Measurements from ENCODE around the gene BEND6.

Gene BEND6

DNA sequence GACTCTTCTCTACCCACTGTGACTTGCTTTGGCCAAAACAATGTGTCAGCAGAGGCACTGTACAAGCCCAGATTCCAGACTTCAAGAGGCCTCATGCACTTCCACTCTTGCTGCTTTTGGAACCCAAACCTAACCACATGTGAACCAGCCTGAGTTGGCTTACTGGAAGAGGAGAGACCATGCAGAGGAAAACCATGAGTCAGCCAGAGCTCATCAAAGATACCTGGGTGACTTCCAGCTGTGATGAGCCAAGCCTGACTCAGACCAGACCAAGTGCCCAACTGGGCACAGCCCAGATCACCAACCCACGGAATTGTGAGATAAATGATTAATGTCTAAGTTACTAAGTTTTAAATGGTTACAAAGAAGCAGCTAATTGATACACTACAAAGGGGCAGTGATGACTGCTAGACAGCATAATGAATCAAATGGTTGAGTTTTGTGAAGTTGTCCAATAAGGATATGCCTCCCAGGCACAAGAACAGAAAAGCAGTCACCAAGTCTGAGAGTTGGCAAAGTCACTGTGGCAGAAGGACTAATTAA lies 16.2 kb upstream of the BEND6 start:
- TF ChIP-seq HDGF (IDR thresholded peaks at IDR 0.05; ENCODE audit: borderline replicate concordance) (no peak), ZNF384 (IDR thresholded peaks at IDR 0.05) (no peak), ELF4 (IDR thresholded peaks at IDR 0.05) (no peak), L3MBTL2 (conservative IDR thresholded peaks at IDR 0.05) (no peak)
- TF ChIP-seq, protein P1, sequence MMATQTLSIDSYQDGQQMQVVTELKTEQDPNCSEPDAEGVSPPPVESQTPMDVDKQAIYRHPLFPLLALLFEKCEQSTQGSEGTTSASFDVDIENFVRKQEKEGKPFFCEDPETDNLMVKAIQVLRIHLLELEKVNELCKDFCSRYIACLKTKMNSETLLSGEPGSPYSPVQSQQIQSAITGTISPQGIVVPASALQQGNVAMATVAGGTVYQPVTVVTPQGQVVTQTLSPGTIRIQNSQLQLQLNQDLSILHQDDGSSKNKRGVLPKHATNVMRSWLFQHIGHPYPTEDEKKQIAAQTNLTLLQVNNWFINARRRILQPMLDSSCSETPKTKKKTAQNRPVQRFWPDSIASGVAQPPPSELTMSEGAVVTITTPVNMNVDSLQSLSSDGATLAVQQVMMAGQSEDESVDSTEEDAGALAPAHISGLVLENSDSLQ (IDR thresholded peaks at IDR 0.05): no peak
- no peak for DNase-seq (ENCODE audit: extremely low spot score)
- POLR2A ChIA-PET: no interaction called here
- CTCF ChIA-PET: interaction anchor here (1.5 kb wide), 1 partner anchor 10 kb away, joined by 5 read pairs; no protein-coding TSS in a partner anchor

DNA sequence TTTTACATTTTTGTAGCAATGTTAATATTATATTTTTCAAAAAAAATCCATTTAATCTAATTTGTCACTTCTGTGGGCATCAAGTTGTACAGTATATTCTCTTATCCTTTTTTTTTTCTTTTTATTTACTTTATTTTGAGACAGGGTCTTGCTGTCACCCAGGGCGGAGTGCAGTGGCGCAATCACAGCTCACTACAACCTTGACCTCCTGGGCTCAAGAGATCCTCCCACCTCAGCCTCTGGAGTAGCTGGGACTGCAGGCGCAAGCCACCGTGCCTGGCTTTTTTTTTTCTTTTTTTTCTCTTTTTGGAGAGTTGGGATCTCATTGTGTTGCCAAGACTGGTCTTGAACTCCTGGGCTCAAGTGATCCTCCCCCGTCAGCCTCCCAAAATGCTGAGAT lies 14.4 kb upstream of the BEND6 start:
- no peak for DNase-seq (ENCODE audit: extremely low spot score)
- ChIA-PET POLR2A (no interaction called here), CTCF (no interaction called here)
- TF ChIP-seq LEF1 (IDR thresholded peaks at IDR 0.05; ENCODE audit: borderline replicate concordance): no peak
- no peak for TF ChIP-seq HDGF (IDR thresholded peaks at IDR 0.05; ENCODE audit: borderline replicate concordance)
- TF ChIP-seq SUZ12 (IDR thresholded peaks at IDR 0.05): no peak
- TF ChIP-seq SP1 (IDR thresholded peaks at IDR 0.05): no peak
- no peak for TF ChIP-seq ZNF384 (IDR thresholded peaks at IDR 0.05)
- TF ChIP-seq FOXM1 (IDR thresholded peaks at IDR 0.05; ENCODE audit: borderline replicate concordance): no peak
- TF ChIP-seq BHLHE40 (IDR thresholded peaks at IDR 0.05; ENCODE audit: borderline replicate concordance): no peak
- no peak for TF ChIP-seq NFRKB (IDR thresholded peaks at IDR 0.05)
- no peak for TF ChIP-seq FOXA1 (IDR thresholded peaks at IDR 0.05)
- TF ChIP-seq CTBP1 (IDR thresholded peaks at IDR 0.05; ENCODE audit: borderline replicate concordance): no peak
- TF ChIP-seq ELF4 (IDR thresholded peaks at IDR 0.05): no peak
- TF ChIP-seq TARDBP (IDR thresholded peaks at IDR 0.05): no peak
- TF ChIP-seq L3MBTL2 (conservative IDR thresholded peaks at IDR 0.05): no peak
- TF ChIP-seq, protein P1 (IDR thresholded peaks at IDR 0.05): no peak
- no peak for TF ChIP-seq FOXK2 (IDR thresholded peaks at IDR 0.05)
- TF ChIP-seq ARNT (IDR thresholded peaks at IDR 0.05): no peak

DNA sequence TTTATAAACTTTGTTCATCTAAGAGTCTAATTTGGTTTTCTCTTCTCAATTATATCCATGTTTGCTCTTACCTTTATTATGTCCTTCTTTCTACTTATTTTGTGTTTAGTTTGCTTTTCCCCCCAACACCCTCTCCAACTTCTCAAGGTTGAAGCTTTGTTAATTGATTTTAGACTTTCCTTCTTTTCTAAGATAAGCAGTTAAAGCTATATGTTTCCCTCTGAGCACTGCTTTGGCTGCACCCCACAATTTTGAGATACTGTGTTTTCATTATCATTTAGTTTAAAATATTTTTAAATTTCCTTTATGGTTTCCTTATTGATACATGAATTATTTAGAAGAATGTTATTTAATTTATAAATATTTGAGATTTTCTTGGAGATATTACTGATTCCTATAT lies 13.9 kb upstream of the BEND6 start:
- no peak for DNase-seq (ENCODE audit: extremely low spot score)
- TF ChIP-seq FOXA1 (IDR thresholded peaks at IDR 0.05) (no peak), L3MBTL2 (conservative IDR thresholded peaks at IDR 0.05) (no peak), FOXM1 (IDR thresholded peaks at IDR 0.05; ENCODE audit: borderline replicate concordance) (no peak), HDGF (IDR thresholded peaks at IDR 0.05; ENCODE audit: borderline replicate concordance) (no peak), LEF1 (IDR thresholded peaks at IDR 0.05; ENCODE audit: borderline replicate concordance) (no peak), ZNF384 (IDR thresholded peaks at IDR 0.05) (no peak), SP1 (IDR thresholded peaks at IDR 0.05) (no peak), BHLHE40 (IDR thresholded peaks at IDR 0.05; ENCODE audit: borderline replicate concordance) (no peak), CTBP1 (IDR thresholded peaks at IDR 0.05; ENCODE audit: borderline replicate concordance) (no peak), NFRKB (IDR thresholded peaks at IDR 0.05) (no peak), FOXK2 (IDR thresholded peaks at IDR 0.05) (no peak), SUZ12 (IDR thresholded peaks at IDR 0.05) (no peak)
- TF ChIP-seq, protein P1 (IDR thresholded peaks at IDR 0.05): no peak
- ChIA-PET CTCF (no interaction called here), POLR2A (no interaction called here)

DNA sequence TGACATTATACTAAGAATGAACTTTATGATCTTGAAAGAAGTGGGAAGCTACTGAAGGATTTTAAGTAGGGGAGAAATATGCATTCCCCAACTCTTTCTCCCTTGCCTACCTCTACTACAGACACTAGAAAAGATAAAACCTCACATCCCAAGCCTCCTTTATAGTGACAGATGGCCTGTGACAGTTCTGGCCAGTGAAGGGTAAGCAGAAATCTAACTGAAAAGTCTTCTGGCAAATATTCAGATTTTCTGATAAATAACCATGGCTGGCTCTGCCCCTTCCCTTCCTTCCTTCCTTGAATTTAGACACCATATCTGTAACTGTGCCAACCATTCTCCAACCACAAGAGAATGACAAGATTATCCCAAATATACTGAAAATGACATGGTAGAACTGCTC lies 10.2 kb upstream of the BEND6 start:
- no peak for TF ChIP-seq LEF1 (IDR thresholded peaks at IDR 0.05; ENCODE audit: borderline replicate concordance)
- no peak for TF ChIP-seq SUZ12 (IDR thresholded peaks at IDR 0.05)
- no peak for TF ChIP-seq L3MBTL2 (conservative IDR thresholded peaks at IDR 0.05)
- TF ChIP-seq BHLHE40 (IDR thresholded peaks at IDR 0.05; ENCODE audit: borderline replicate concordance): no peak
- no peak for TF ChIP-seq FOXA1 (IDR thresholded peaks at IDR 0.05)
- TF ChIP-seq, protein P1 (IDR thresholded peaks at IDR 0.05): no peak
- TF ChIP-seq ELF4 (IDR thresholded peaks at IDR 0.05): no peak
- no peak for TF ChIP-seq NFRKB (IDR thresholded peaks at IDR 0.05)
- no peak for TF ChIP-seq FOXM1 (IDR thresholded peaks at IDR 0.05; ENCODE audit: borderline replicate concordance)
- no peak for TF ChIP-seq ARNT (IDR thresholded peaks at IDR 0.05)
- TF ChIP-seq ZNF384 (IDR thresholded peaks at IDR 0.05): no peak
- no peak for DNase-seq (ENCODE audit: extremely low spot score)
- POLR2A ChIA-PET: no interaction called here
- CTCF ChIA-PET: no interaction called here

DNA sequence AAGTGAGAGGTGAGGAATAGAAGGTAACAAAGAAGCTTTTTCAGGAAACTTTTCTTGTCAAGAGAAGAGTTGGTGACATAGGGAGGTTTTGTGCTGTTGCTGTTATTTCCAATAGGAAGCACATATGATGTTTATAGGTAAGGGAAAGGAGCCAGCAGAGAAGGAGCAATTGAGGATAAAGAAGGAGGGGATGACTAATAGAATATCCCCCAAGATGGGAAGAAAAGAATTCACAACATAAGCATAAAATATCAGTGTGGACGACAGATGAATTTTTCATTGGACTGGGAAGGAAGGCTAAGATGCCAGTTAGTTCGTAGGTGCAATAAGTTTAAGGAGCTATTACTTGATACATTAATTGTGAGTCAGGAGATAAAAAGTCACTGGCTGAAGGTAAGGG lies 8.5 kb upstream of the BEND6 start:
- POLR2A ChIA-PET: no interaction called here
- no peak for DNase-seq (ENCODE audit: extremely low spot score)
- CTCF ChIA-PET: no interaction called here

More for the DNA sequence above, 8.5 kb upstream of the BEND6 start:
- no peak for TF ChIP-seq SP1 (IDR thresholded peaks at IDR 0.05)
- TF ChIP-seq TARDBP (IDR thresholded peaks at IDR 0.05): no peak
- no peak for TF ChIP-seq FOXK2 (IDR thresholded peaks at IDR 0.05)
- no peak for TF ChIP-seq BHLHE40 (IDR thresholded peaks at IDR 0.05; ENCODE audit: borderline replicate concordance)
- no peak for TF ChIP-seq HDGF (IDR thresholded peaks at IDR 0.05; ENCODE audit: borderline replicate concordance)
- TF ChIP-seq ARNT (IDR thresholded peaks at IDR 0.05): no peak
- TF ChIP-seq LEF1 (IDR thresholded peaks at IDR 0.05; ENCODE audit: borderline replicate concordance): no peak
- TF ChIP-seq CTBP1 (IDR thresholded peaks at IDR 0.05; ENCODE audit: borderline replicate concordance): no peak
- TF ChIP-seq FOXA1 (IDR thresholded peaks at IDR 0.05): no peak
- TF ChIP-seq L3MBTL2 (conservative IDR thresholded peaks at IDR 0.05): no peak
- no peak for TF ChIP-seq ZNF384 (IDR thresholded peaks at IDR 0.05)
- TF ChIP-seq NFRKB (IDR thresholded peaks at IDR 0.05): no peak
- no peak for TF ChIP-seq SUZ12 (IDR thresholded peaks at IDR 0.05)
- TF ChIP-seq, protein P1 (IDR thresholded peaks at IDR 0.05): no peak
- no peak for TF ChIP-seq ELF4 (IDR thresholded peaks at IDR 0.05)
- no peak for TF ChIP-seq FOXM1 (IDR thresholded peaks at IDR 0.05; ENCODE audit: borderline replicate concordance)
